GM23338 (cell line): ENCODE results near the gene NAA20. TPM values are rescaled to one million over a fixed set of nuclear protein-coding genes. Genes with fewer than 3 reads are reported as not detected.

ENCODE experiments used
- ATAC-seq: fragments of 200-7000 bp; cut with Tn5 transposase; 3 replicates; pipeline ENCODE4 v1.9.1; 2020
- DNase-seq: peaks from one replicate; pipeline ENCODE4 v3.0.0-alpha.2; 2015; ENCODE audit warnings: low spot score
- H2AFZ ChIP-seq: fragments of 200-600 bp; sonication (generic); 2 replicates; pipeline ENCODE4 v1.8.0; 2016; ENCODE audit warnings: antibody characterized with exemption, mild to moderate bottlenecking, moderate library complexity
- H3F3A ChIP-seq: fragments of 200-600 bp; sonication (generic); replicated peaks from 2 replicates; pipeline ENCODE4 v1.8.0; 2017; ENCODE audit warnings: antibody characterized with exemption, mixed run types, low read depth
- H3K27ac ChIP-seq: fragments of 200-600 bp; sonication (generic); 2 replicates; pipeline ENCODE4 v1.6.1; 2016; ENCODE audit warnings: low read depth
- H3K27me3 ChIP-seq: fragments of 200-600 bp; sonication (generic); 2 replicates; pipeline ENCODE4 v1.8.0; 2016; ENCODE audit warnings: mild to moderate bottlenecking, mixed run types, moderate library complexity; ENCODE audit not compliant: insufficient read depth
- H3K36me3 ChIP-seq: fragments of 200-600 bp; sonication (generic); 2 replicates; pipeline ENCODE4 v1.8.0; 2016; ENCODE audit warnings: mild to moderate bottlenecking; ENCODE audit not compliant: insufficient read depth
- H3K4me1 ChIP-seq: fragments of 200-600 bp; sonication (generic); 2 replicates; pipeline ENCODE4 v1.8.0; 2016; ENCODE audit warnings: mild to moderate bottlenecking, moderate library complexity; ENCODE audit not compliant: insufficient read depth
- H3K4me2 ChIP-seq: fragments of 200-600 bp; sonication (generic); 2 replicates; pipeline ENCODE4 v1.7.1; 2017; ENCODE audit warnings: mixed run types
- H3K4me3 ChIP-seq: fragments of 200-600 bp; sonication (generic); 2 replicates; pipeline ENCODE4 v1.6.1; 2016; ENCODE audit warnings: mixed run types
- H3K79me2 ChIP-seq: fragments of 200-600 bp; sonication (generic); replicated peaks from 2 replicates; pipeline ENCODE4 v1.8.0; 2017; ENCODE audit warnings: mild to moderate bottlenecking; ENCODE audit not compliant: insufficient read depth
- H3K9me2 ChIP-seq: fragments of 200-600 bp; sonication (generic); 2 replicates; pipeline ENCODE4 v1.8.0; 2017; ENCODE audit not compliant: insufficient read depth
- H4K20me1 ChIP-seq: fragments of 200-600 bp; sonication (generic); replicated peaks from 2 replicates; pipeline ENCODE4 v1.8.0; 2017; ENCODE audit warnings: mild to moderate bottlenecking; ENCODE audit not compliant: insufficient read depth
- H3K27ac Mint-ChIP-seq: 2 replicates; pipeline ENCODE4 v1.8.0; 2020; ENCODE audit warnings: inconsistent platforms, mild to moderate bottlenecking, moderate library complexity, mixed read lengths
- H3K27me3 Mint-ChIP-seq: 3 replicates; pipeline ENCODE4 v1.8.0; 2022; ENCODE audit warnings: low read depth, mild to moderate bottlenecking, moderate library complexity, mixed read lengths, inconsistent platforms; ENCODE audit not compliant: insufficient read depth, poor library complexity
- H3K36me3 Mint-ChIP-seq: 3 replicates; pipeline ENCODE4 v1.8.0; 2021; ENCODE audit warnings: low read depth, mild to moderate bottlenecking, inconsistent platforms, moderate library complexity, mixed read lengths
- H3K4me1 Mint-ChIP-seq: 3 replicates; pipeline ENCODE4 v1.8.0; 2020; ENCODE audit warnings: mild to moderate bottlenecking, inconsistent platforms, mixed read lengths
- H3K4me3 Mint-ChIP-seq: 3 replicates; pipeline ENCODE4 v1.8.0; 2021; ENCODE audit warnings: moderate library complexity, mild to moderate bottlenecking, inconsistent platforms, mixed read lengths
- H3K9me3 Mint-ChIP-seq: 3 replicates; pipeline ENCODE4 v1.8.0; 2020; ENCODE audit warnings: moderate library complexity, mild to moderate bottlenecking, inconsistent platforms, mixed read lengths
- CREB1 ChIP-seq: fragments of 250-450 bp; sonication (Bioruptor Pico); IDR thresholded peaks from 2 replicates; pipeline ENCODE4 v1.5.0; 2020; ENCODE audit warnings: low read depth, mild to moderate bottlenecking, moderate library complexity
- CTCF ChIP-seq, 2 experiments: fragments of 200-600 bp in 1 of 2; sonication (generic) in 1 of 2; conservative IDR thresholded peaks; 2 replicates each; pipeline versions ENCODE4 v1.5.1 to v1.6.1; 2016 to 2017; ENCODE audit warnings: antibody characterized with exemption in 2 of 2, low read depth in 2 of 2, mild to moderate bottlenecking in 2 of 2, moderate library complexity in 1 of 2
- ETS1 ChIP-seq: IDR thresholded peaks from 2 replicates; pipeline ENCODE4 v1.6.1; 2016; ENCODE audit warnings: antibody characterized with exemption
- EZH2phosphoT487 ChIP-seq: fragments of 200-600 bp; sonication (generic); IDR thresholded peaks from one replicate; pipeline ENCODE4 v1.8.1; 2018; ENCODE audit warnings: antibody characterized with exemption; ENCODE audit not compliant: unreplicated experiment
- NANOG ChIP-seq: IDR thresholded peaks from 2 replicates; pipeline ENCODE4 v1.6.1; 2016; ENCODE audit warnings: antibody characterized with exemption, borderline replicate concordance
- REST ChIP-seq: IDR thresholded peaks from one replicate; pipeline ENCODE4 v1.6.1; 2018; ENCODE audit warnings: antibody characterized with exemption; ENCODE audit not compliant: unreplicated experiment
- STAT1 ChIP-seq: IDR thresholded peaks from one replicate; pipeline ENCODE4 v1.6.1; 2016; ENCODE audit warnings: antibody characterized with exemption; ENCODE audit not compliant: unreplicated experiment
- ZNF114 ChIP-seq: fragments of 250-450 bp; sonication (Bioruptor Pico); IDR thresholded peaks from 2 replicates; pipeline ENCODE4 v1.5.0; 2020; ENCODE audit warnings: mild to moderate bottlenecking, moderate library complexity
- ZNF331 ChIP-seq: fragments of 250-450 bp; sonication (Bioruptor Pico); IDR thresholded peaks from 2 replicates; pipeline ENCODE4 v1.5.0; 2020; ENCODE audit warnings: low read depth, mild to moderate bottlenecking, moderate library complexity
- ZNF462 ChIP-seq: fragments of 250-450 bp; sonication (Bioruptor Pico); IDR thresholded peaks from 2 replicates; pipeline ENCODE4 v1.5.0; 2020; ENCODE audit warnings: mild to moderate bottlenecking, moderate library complexity
- polyA plus RNA-seq: library from polyadenylated mRNA; unstranded; fragments of >200 nt; fragmentation: Nextera tagmentation; extraction: Ambion mirVana; gene quantifications from 2 replicates; pipeline ENCODE4 v1.2.1, GENCODE V29; 2016
- total RNA-seq: library from RNA; depleted of rRNA; stranded (reverse); fragments of >200 nt; shearing (Covaris generic); gene quantifications from 2 replicates; pipeline ENCODE4 v1.2.3, GENCODE V29; 2014

Gene NAA20
- total and polyA plus RNA-seq, 2 experiments from 2014 or later = 28.7 to 117 TPM

GRCh38 chr20:20065361-20065760 lies 48.2 kb downstream of the NAA20 start:
- H3K9me2 ChIP-seq = no peaks in the 10 kb centered on the region
- peaks cover 6% of the 10 kb centered on the region; the same call in 2 of the 3 replicates for H3K4me1 Mint-ChIP-seq
- H2AFZ ChIP-seq = no peak overlapping the region
- no peaks in the 10 kb centered on the region for H3F3A ChIP-seq
- no peaks in the 10 kb centered on the region for H3K79me2 ChIP-seq
- H3K27me3 ChIP-seq = no peaks in the 10 kb centered on the region
- no peak for DNase-seq
- H3K4me2 ChIP-seq = no peak overlapping the region
- no peak overlapping the region for H3K4me3 ChIP-seq
- H3K27ac Mint-ChIP-seq = no peak overlapping the region
- H4K20me1 ChIP-seq = no peaks in the 10 kb centered on the region
- TF ChIP-seq NANOG (no peak), EZH2phosphoT487 (no peak), STAT1 (no peak), ETS1 (no peak), CREB1 (no peak), REST (no peak), ZNF331 (no peak), ZNF114 (CRISPR knock-in tag) (no peak), CTCF (conservative IDR thresholded peaks at IDR 0.05; ENCODE audit: low read depth in 2 of 2) (no peak), ZNF462 (CRISPR knock-in tag) (no peak)
- H3K36me3 ChIP-seq = no peaks in the 10 kb centered on the region
- H3K27me3 Mint-ChIP-seq = no peaks in the 10 kb centered on the region
- H3K27ac ChIP-seq = no peak overlapping the region
- no peak overlapping the region for H3K4me3 Mint-ChIP-seq
- no peaks in the 10 kb centered on the region for H3K4me1 ChIP-seq
- H3K9me3 Mint-ChIP-seq = no peaks in the 10 kb centered on the region
- no peaks in the 10 kb centered on the region for H3K36me3 Mint-ChIP-seq
- ATAC-seq = no peak
